Renal cortex interstitium (tissue), 11 donors: ENCODE data around the gene PCDHB12. TPM values are rescaled to one million over a fixed set of nuclear protein-coding genes. Genes with fewer than 3 reads are reported as not detected.
"Not testable (repeated sequence)": the region's sequence is repeated elsewhere in the genome, so short reads cannot be mapped to it uniquely, and the experiment has no call there.

Experiments used
- DNase-seq, 11 donors: peaks; one replicate each; pipeline ENCODE4 v3.0.0-alpha.2; 2013; ENCODE audit warnings: low read depth in 9 of 11, low spot score in 4 of 11; ENCODE audit errors: extremely low read depth in 1 of 11
- polyA plus RNA-seq, 3 donors: library from polyadenylated mRNA; unstranded; fragments of 120-200 nt; gene quantifications; one replicate each; pipeline ENCODE4 v1.2.1, GENCODE V29; 2013; ENCODE audit not compliant: insufficient read length in 3 of 3

PCDHB12 gene
- polyA plus RNA-seq, 3 donors, result 4.6 to 5.1 (median 5.0) TPM

GRCh38 chr5:141245250-141245717, 36.8 kb downstream of the PCDHB12 start, which contains the start of gene PCDHB15:
Gene PCDHB15, plus strand, starts transcription at chr5:141245395. Its CDS starts 184 bp downstream, at chr5:141245579.
- DNase-seq, result peak in 2 of 11 donors; percentile 20 to 27

- DNase-seq, result not testable (repeated sequence)
Measured at GRCh38 chr5:141246971-141247370, 38.5 kb downstream of the PCDHB12 start.

GRCh38 chr5:141247434-141247833, 38.9 kb downstream of the PCDHB12 start:
- not testable (repeated sequence) for DNase-seq

GRCh38 chr5:141250576-141250975, 42.1 kb downstream of the PCDHB12 start:
- no peak for DNase-seq

- DNase-seq, result no peak
Measured at GRCh38 chr5:141258464-141258863, 49.9 kb downstream of the PCDHB12 start.

- no peak for DNase-seq
Measured at GRCh38 chr5:141258948-141259347, 50.4 kb downstream of the PCDHB12 start.

- DNase-seq, result no peak
Measured at GRCh38 chr5:141260458-141261237, 52.1 kb downstream of the PCDHB12 start.

- DNase-seq, result no peak
Measured at GRCh38 chr5:141261238-141261546, 52.7 kb downstream of the PCDHB12 start.

Other genes with a start within 250 kb of the PCDHB12 start
- gene PCDHAC2, start 242.2 kb upstream of the PCDHB12 start, polyA plus RNA-seq, result under 1 TPM; 0.52 to 0.65 (median 0.64) TPM
- under 1 TPM; 0.04 to 0.12 (median 0.12) TPM for gene PCDHB1, start 157.3 kb upstream of the PCDHB12 start, polyA plus RNA-seq
- 10 to 100 TPM in 1 of 3 donors, 1 to 10 TPM in 2; 4.9 to 11.5 (median 5.1) TPM for gene PCDHB2, start 114.1 kb upstream of the PCDHB12 start, polyA plus RNA-seq
- 1 to 10 TPM; 3.3 to 3.9 (median 3.5) TPM for gene PCDHB3, start 108.2 kb upstream of the PCDHB12 start, polyA plus RNA-seq
- gene PCDHB4, start 86.9 kb upstream of the PCDHB12 start, polyA plus RNA-seq, result 1 to 10 TPM; 1.2 to 2.6 (median 1.7) TPM
- 1 to 10 TPM; 6.0 to 9.0 (median 8.5) TPM for gene PCDHB5, start 73.5 kb upstream of the PCDHB12 start, polyA plus RNA-seq
- gene PCDHB6, start 58.7 kb upstream of the PCDHB12 start, polyA plus RNA-seq, result 1 to 10 TPM; 2.4 to 3.2 (median 3.0) TPM
- gene PCDHB7, start 36.1 kb upstream of the PCDHB12 start, polyA plus RNA-seq, result 1 to 10 TPM; 4.0 to 4.4 (median 4.2) TPM
- gene PCDHB8, start 30.9 kb upstream of the PCDHB12 start, polyA plus RNA-seq, result 1 to 10 TPM; 1.8 to 3.7 (median 2.4) TPM
- 1 to 10 TPM; 5.0 to 7.6 (median 5.1) TPM for gene PCDHB16, start 26.3 kb upstream of the PCDHB12 start, polyA plus RNA-seq
- 1 to 10 TPM; 4.1 to 4.4 (median 4.3) TPM for gene PCDHB9, start 21.6 kb upstream of the PCDHB12 start, polyA plus RNA-seq
- 1 to 10 TPM; 4.8 to 7.5 (median 6.8) TPM for gene PCDHB10, start 16.4 kb upstream of the PCDHB12 start, polyA plus RNA-seq
- gene PCDHB11, start 9.1 kb upstream of the PCDHB12 start, polyA plus RNA-seq, result 1 to 10 TPM; 4.0 to 6.3 (median 4.7) TPM
- 1 to 10 TPM; 6.9 to 7.9 (median 7.2) TPM for gene PCDHB13, start 5.2 kb downstream of the PCDHB12 start, polyA plus RNA-seq
- 10 to 100 TPM in 2 of 3 donors, 1 to 10 TPM in 1; 9.5 to 11.6 (median 10.6) TPM for gene PCDHB14, start 14.6 kb downstream of the PCDHB12 start, polyA plus RNA-seq
- 10 to 100 TPM; 13.2 to 15.0 (median 14.9) TPM for gene PCDHB15, start 36.7 kb downstream of the PCDHB12 start, polyA plus RNA-seq
- under 1 TPM in 2 of 3 donors, not detected in 1; 0.14 to 0.35 TPM for gene SLC25A2, start 95.3 kb downstream of the PCDHB12 start, polyA plus RNA-seq
- 100 to 1,000 TPM; 134 to 184 (median 157) TPM for gene TAF7, start 112.1 kb downstream of the PCDHB12 start, polyA plus RNA-seq
- gene PCDHGA1, start 121.8 kb downstream of the PCDHB12 start, polyA plus RNA-seq, result 1 to 10 TPM in 2 of 3 donors, under 1 TPM in 1; 0.92 to 1.2 (median 1.0) TPM
- gene PCDHGA2, start 130.0 kb downstream of the PCDHB12 start, polyA plus RNA-seq, result 1 to 10 TPM; 6.0 to 7.9 (median 6.1) TPM
- gene PCDHGA3, start 135.1 kb downstream of the PCDHB12 start, polyA plus RNA-seq, result 1 to 10 TPM; 3.1 to 4.2 (median 3.6) TPM
- 1 to 10 TPM; 1.5 to 2.5 (median 2.2) TPM for gene PCDHGB1, start 141.4 kb downstream of the PCDHB12 start, polyA plus RNA-seq
- 1 to 10 TPM; 2.0 to 3.4 (median 2.2) TPM for gene PCDHGA4, start 146.3 kb downstream of the PCDHB12 start, polyA plus RNA-seq
- gene PCDHGB2, start 151.3 kb downstream of the PCDHB12 start, polyA plus RNA-seq, result 1 to 10 TPM; 3.5 to 4.3 (median 3.8) TPM
- gene PCDHGA5, start 155.4 kb downstream of the PCDHB12 start, polyA plus RNA-seq, result 1 to 10 TPM; 2.1 to 2.7 (median 2.6) TPM
- 1 to 10 TPM; 2.1 to 2.5 (median 2.5) TPM for gene PCDHGB3, start 161.5 kb downstream of the PCDHB12 start, polyA plus RNA-seq
- gene PCDHGA6, start 165.2 kb downstream of the PCDHB12 start, polyA plus RNA-seq, result 1 to 10 TPM; 6.5 to 8.0 (median 7.2) TPM
- 1 to 10 TPM; 2.0 to 2.7 (median 2.5) TPM for gene PCDHGA7, start 174.0 kb downstream of the PCDHB12 start, polyA plus RNA-seq
- gene PCDHGB4, start 179.0 kb downstream of the PCDHB12 start, polyA plus RNA-seq, result 1 to 10 TPM; 4.9 to 6.5 (median 6.1) TPM
- gene PCDHGA8, start 183.9 kb downstream of the PCDHB12 start, polyA plus RNA-seq, result 1 to 10 TPM in 1 of 3 donors, under 1 TPM in 2; 0.58 to 1.0 (median 0.61) TPM
- gene PCDHGB5, start 189.2 kb downstream of the PCDHB12 start, polyA plus RNA-seq, result 10 to 100 TPM in 2 of 3 donors, 1 to 10 TPM in 1; 8.6 to 11.5 (median 10.8) TPM
- 1 to 10 TPM; 3.6 to 6.2 (median 5.4) TPM for gene PCDHGA9, start 194.1 kb downstream of the PCDHB12 start, polyA plus RNA-seq
- 1 to 10 TPM; 6.7 to 7.6 (median 7.6) TPM for gene PCDHGB6, start 199.3 kb downstream of the PCDHB12 start, polyA plus RNA-seq
- 1 to 10 TPM; 3.0 to 3.7 (median 3.3) TPM for gene PCDHGA10, start 204.3 kb downstream of the PCDHB12 start, polyA plus RNA-seq
- 10 to 100 TPM; 15.2 to 16.6 (median 15.7) TPM for gene PCDHGB7, start 209.0 kb downstream of the PCDHB12 start, polyA plus RNA-seq
- gene PCDHGA11, start 212.3 kb downstream of the PCDHB12 start, polyA plus RNA-seq, result 1 to 10 TPM; 3.9 to 5.4 (median 5.2) TPM
- gene PCDHGA12, start 221.8 kb downstream of the PCDHB12 start, polyA plus RNA-seq, result 1 to 10 TPM; 1.5 to 3.0 (median 1.9) TPM